AG09319 (cell line): ENCODE data around the gene CPM.

Experiments used
- DNase-seq: peaks from one replicate; pipeline ENCODE4 v3.0.0-alpha.2; 2010; ENCODE audit warnings: low read depth; ENCODE audit errors: extremely low read depth
- TF ChIP-seq, protein P1 (sequence below): IDR thresholded peaks from 2 replicates; pipeline ENCODE4 v1.5.1; 2011; ENCODE audit warnings: low read depth, mild to moderate bottlenecking, inconsistent platforms, low read length, moderate library complexity

CPM gene

DNA sequence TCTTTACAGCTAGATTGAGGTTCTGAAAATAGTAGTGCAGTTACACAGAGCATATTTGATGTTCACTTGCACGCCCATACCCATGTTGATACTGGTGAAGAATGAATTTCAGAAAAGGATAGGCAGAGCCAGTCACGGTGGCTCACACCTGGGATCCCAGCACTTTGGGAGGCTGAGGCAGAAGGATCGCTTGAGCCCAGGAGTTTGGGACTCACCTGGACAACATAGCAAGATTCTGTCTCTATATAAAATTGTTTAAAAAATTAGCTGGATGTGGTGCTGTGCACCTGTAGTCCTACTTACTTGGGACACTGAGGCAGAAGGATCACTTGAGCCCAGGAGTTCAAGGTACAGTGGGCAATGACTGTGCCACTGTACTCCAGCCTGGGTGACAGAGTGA is 68.4 kb downstream of the CPM start:
- DNase-seq = no peak
- TF ChIP-seq, protein P1, sequence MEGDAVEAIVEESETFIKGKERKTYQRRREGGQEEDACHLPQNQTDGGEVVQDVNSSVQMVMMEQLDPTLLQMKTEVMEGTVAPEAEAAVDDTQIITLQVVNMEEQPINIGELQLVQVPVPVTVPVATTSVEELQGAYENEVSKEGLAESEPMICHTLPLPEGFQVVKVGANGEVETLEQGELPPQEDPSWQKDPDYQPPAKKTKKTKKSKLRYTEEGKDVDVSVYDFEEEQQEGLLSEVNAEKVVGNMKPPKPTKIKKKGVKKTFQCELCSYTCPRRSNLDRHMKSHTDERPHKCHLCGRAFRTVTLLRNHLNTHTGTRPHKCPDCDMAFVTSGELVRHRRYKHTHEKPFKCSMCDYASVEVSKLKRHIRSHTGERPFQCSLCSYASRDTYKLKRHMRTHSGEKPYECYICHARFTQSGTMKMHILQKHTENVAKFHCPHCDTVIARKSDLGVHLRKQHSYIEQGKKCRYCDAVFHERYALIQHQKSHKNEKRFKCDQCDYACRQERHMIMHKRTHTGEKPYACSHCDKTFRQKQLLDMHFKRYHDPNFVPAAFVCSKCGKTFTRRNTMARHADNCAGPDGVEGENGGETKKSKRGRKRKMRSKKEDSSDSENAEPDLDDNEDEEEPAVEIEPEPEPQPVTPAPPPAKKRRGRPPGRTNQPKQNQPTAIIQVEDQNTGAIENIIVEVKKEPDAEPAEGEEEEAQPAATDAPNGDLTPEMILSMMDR = no peak

DNA sequence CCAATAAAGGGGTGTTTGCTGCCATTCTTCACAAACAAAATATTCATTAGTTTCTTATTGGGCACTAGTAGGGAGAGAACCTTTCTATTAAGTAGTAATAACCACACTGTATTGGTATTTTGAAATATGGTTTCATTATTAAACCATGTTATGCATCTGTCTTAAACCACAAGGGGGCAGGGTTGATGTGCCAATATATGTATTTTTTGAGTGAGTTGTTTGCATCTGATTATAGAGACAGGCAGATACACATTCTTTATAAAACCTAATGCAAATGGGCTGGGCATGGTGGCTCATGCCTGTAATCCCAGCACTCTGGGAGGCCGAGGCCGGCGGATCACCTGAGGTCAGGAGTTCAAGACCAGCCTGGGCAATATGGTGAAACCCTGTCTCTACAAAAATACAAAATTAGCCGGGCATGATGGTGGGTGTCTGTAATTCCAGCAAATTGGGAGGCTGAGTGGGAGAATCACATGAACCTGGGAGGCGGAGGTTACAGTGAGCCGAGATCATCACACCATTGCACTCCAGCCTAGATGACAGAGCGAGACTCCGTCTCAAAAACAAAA is 69.0 kb downstream of the CPM start:
- DNase-seq = peak; percentile 24
- TF ChIP-seq, protein P1 = peak; percentile 54

DNA sequence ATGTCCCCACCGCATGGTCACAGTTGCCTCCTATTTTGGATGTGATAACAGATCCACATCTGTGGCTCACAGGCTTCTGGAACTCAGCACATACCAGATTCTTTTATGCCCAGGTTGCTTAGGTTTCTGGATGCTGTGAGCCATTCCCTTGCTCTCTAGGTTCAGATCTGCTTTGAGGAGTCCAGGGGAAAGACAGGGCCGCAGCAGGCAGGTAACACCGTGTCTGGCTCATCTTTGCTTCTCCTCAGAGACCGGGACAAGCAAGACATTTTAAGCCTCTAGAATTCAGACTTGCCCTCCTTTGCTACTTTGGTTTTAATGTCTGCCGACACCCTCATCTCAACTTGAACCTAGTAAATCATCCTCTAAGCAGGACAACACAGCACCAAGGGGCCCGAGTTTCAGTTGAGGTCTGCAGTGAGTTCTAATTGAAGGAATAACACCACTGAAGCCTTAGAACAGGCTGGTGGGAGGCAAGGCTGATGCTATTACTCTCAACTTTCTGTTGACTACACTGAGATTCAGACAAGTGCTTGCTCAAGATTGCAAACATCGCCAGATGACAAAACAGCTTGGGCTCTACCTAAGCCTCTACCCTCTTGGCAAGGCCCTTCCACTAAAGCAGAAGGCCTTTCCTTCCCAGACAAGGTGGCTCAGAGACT is 69.7 kb downstream of the CPM start:
- DNase-seq = no peak
- TF ChIP-seq, protein P1 = no peak

DNA sequence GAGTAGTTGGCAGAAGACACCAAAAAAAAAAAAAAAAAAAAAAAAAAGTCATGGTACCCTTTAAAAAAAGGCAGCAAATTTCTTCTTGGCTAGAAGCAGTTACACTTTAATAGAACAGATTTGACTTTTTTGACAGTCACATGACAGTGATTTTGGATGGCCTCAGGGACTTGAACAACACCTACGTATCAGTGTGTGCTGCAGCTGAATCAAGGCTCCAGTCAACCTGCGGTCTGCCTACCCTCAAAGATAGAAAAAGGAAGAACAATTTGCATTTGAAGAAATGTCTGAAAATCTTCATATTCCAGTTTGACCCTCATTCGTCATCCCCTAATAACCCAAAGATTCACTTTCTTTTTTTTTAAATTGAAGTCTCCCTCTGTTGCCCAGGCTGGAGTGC is 71.1 kb downstream of the CPM start:
- TF ChIP-seq, protein P1 = no peak
- no peak for DNase-seq

DNA sequence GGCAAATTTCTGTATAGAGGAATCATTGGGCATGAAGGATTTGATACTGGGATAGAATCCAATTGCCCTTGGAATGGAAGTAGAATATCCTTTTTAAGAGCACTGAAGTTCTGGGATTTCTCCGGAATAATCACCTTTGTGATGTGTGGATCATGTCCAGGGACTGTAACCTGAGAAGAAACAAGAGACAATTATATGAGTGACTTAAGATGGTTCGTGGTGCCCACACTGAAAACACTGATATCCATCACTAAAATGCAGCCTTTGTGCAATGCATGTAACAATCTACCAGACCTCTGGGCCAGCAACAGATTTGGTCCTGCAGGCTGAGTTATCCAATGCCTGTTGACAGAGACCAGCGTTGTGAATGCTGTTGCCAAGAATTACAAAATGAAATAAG is 76.5 kb downstream of the CPM start:
- TF ChIP-seq, protein P1 = no peak
- DNase-seq = no peak

DNA sequence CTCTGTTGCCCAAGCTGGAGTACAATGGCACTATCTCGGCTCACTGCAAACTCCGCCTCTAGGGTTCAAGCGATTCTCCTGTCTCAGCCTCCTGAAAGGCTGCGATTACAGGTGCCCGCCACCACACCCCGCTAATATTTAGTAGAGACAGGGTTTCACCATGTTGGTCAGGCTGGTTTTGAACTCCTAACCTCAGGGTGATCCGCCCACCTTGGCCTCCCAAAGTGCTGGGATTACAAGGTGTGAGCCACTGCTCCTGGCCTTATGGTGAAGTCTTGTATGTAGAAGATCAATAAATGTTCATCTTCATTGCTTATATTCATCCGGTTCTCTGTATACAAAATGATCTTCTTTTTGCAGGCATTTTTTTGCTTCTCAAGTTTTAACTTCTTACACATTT is 77.2 kb downstream of the CPM start:
- DNase-seq = no peak
- TF ChIP-seq, protein P1 = no peak

DNA sequence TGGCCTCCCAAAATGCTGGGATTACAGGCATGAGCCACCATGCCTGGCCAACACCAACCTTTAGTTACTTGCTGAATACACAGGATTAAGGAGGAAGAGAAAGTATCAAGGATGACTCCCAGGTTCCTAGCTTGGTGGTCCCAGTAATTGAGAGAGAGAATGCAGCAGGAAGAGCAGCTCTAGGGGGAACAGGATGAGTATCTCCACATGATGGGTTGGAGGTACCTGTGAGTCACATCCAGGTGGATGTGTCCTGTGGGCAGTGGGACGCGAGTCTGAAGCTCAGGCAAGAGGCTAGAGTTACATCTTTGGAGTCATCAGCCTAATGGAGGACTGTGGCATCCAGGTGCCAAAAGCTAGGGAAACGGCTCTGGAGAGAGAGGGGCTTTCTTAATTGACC is 77.9 kb downstream of the CPM start:
- DNase-seq = no peak
- TF ChIP-seq, protein P1 = no peak
